Keratinocyte (primary cell): ENCODE data around the gene CD69. TPM values are rescaled to one million over a fixed set of nuclear protein-coding genes. Genes with fewer than 3 reads are reported as not detected.
"Not testable (repeated sequence)": the region's sequence is repeated elsewhere in the genome, so short reads cannot be mapped to it uniquely, and the experiment has no call there.

ENCODE experiments used
- DNase-seq: peaks from one replicate; pipeline ENCODE4 v3.0.0-alpha.2; 2011; ENCODE audit warnings: low read depth, missing footprints, low spot score
- FAIRE-seq: peaks from 2 replicates; lab custom pipeline; 2011; peaks lifted over from hg19 to GRCh38; lab: Jason Lieb, UNC
- H2AFZ ChIP-seq: 2 replicates; pipeline ENCODE4 v1.6.0; 2012; ENCODE audit warnings: low read length, control low read depth, inconsistent platforms; ENCODE audit not compliant: control insufficient read depth
- H3K27ac ChIP-seq: 2 replicates; pipeline ENCODE4 v1.5.1; 2011; ENCODE audit warnings: low read length; ENCODE audit not compliant: control insufficient read depth, insufficient read depth
- H3K27me3 ChIP-seq: 3 replicates; pipeline ENCODE4 v1.6.0; 2011; ENCODE audit warnings: low read length; ENCODE audit not compliant: control insufficient read depth, insufficient read depth; ENCODE audit errors: extremely low read depth
- H3K36me3 ChIP-seq, 2 experiments: 2 replicates in 1 of 2; 3 replicates in 1 of 2; pipeline ENCODE4 v1.5.1; 2011; ENCODE audit warnings: low read length in 2 of 2, mild to moderate bottlenecking in 1 of 2; ENCODE audit not compliant: control insufficient read depth in 2 of 2, insufficient read depth in 2 of 2; ENCODE audit errors: extremely low read depth in 1 of 2
- H3K4me1 ChIP-seq: 3 replicates; pipeline ENCODE4 v1.5.1; 2011; ENCODE audit warnings: low read length; ENCODE audit not compliant: control insufficient read depth, insufficient read depth; ENCODE audit errors: extremely low read depth
- H3K4me2 ChIP-seq: 3 replicates; pipeline ENCODE4 v1.6.0; 2011; ENCODE audit warnings: low read depth, low read length; ENCODE audit not compliant: control insufficient read depth, insufficient read depth; ENCODE audit errors: extremely low read depth
- H3K4me3 ChIP-seq, 3 experiments: fragments of 200-600 bp in 1 of 3; sonication (generic) in 1 of 3; 2 replicates in 2 of 3; 3 replicates in 1 of 3; pipeline ENCODE4 v1.5.1; 2011 to 2016; ENCODE audit warnings: low read length in 3 of 3, mild to moderate bottlenecking in 3 of 3, control low read depth in 2 of 3, inconsistent platforms in 1 of 3, low read depth in 1 of 3, mixed read lengths in 1 of 3, mixed run types in 1 of 3, moderate library complexity in 1 of 3; ENCODE audit not compliant: control insufficient read depth in 2 of 3, insufficient read depth in 2 of 3; ENCODE audit errors: extremely low read depth in 1 of 3
- H3K79me2 ChIP-seq: 2 replicates; pipeline ENCODE4 v1.6.0; 2012; ENCODE audit warnings: low read length; ENCODE audit not compliant: control insufficient read depth, insufficient read depth
- H3K9ac ChIP-seq: 3 replicates; pipeline ENCODE4 v1.6.0; 2011; ENCODE audit warnings: low read length; ENCODE audit not compliant: control insufficient read depth, insufficient read depth; ENCODE audit errors: extremely low read depth
- H3K9me1 ChIP-seq: 3 replicates; pipeline ENCODE4 v1.6.0; 2011; ENCODE audit warnings: low read length; ENCODE audit not compliant: control insufficient read depth, insufficient read depth; ENCODE audit errors: extremely low read depth
- H3K9me3 ChIP-seq: 2 replicates; pipeline ENCODE4 v1.5.1; 2012; ENCODE audit warnings: low read depth, low read length; ENCODE audit not compliant: control insufficient read depth
- H4K20me1 ChIP-seq: 3 replicates; pipeline ENCODE4 v1.6.0; 2011; ENCODE audit warnings: low read length; ENCODE audit not compliant: control insufficient read depth, insufficient read depth; ENCODE audit errors: extremely low read depth
- EZH2 ChIP-seq: IDR thresholded peaks from one replicate; pipeline ENCODE4 v1.6.1; 2012; ENCODE audit warnings: inconsistent platforms, mild to moderate bottlenecking, low read length, moderate library complexity
- dilution Hi-C: fragments of 300-500 bp; cut with MboI; formaldehyde crosslinking; loops from one replicate; pipeline ENCODE4 v1.7.0; 2020; ENCODE audit warnings: low sequenced_read_pairs; ENCODE audit not compliant: extremely low pct_ligation_motif_present
- polyA plus RNA-seq, 5 experiments: library from polyadenylated mRNA; depleted of rRNA in 3 of 5; stranded (reverse) in 3 of 5; stranded (forward) in 1 of 5; unstranded in 1 of 5; fragments of >200 nt; gene quantifications; 1 replicate in 1 of 5; 2 replicates in 3 of 5; 3 replicates in 1 of 5; pipeline versions ENCODE4 v1.2.1 to v1.2.3, GENCODE V29; 2011 to 2012; ENCODE audit warnings: missing spikeins in 2 of 5, low read depth in 1 of 5, low replicate concordance in 1 of 5
- TF ChIP-seq, protein P1 (sequence below), 3 experiments: IDR thresholded peaks in 1 of 3; conservative IDR thresholded peaks in 1 of 3; optimal IDR thresholded peaks in 1 of 3; 2 replicates in 2 of 3; 3 replicates in 1 of 3; pipeline versions ENCODE3 to v1.5.1; 2011; ENCODE audit warnings: low read length in 3 of 3, mild to moderate bottlenecking in 3 of 3, moderate library complexity in 2 of 3, control low read depth in 1 of 3, inconsistent platforms in 1 of 3; ENCODE audit not compliant: insufficient read depth in 2 of 3; ENCODE audit errors: extremely low read depth in 1 of 3

Gene CD69
- polyA plus RNA-seq, 1 donor (not counting 4 experiments of a cell fraction or from before 2014, with no cell fraction given): not detected

DNA sequence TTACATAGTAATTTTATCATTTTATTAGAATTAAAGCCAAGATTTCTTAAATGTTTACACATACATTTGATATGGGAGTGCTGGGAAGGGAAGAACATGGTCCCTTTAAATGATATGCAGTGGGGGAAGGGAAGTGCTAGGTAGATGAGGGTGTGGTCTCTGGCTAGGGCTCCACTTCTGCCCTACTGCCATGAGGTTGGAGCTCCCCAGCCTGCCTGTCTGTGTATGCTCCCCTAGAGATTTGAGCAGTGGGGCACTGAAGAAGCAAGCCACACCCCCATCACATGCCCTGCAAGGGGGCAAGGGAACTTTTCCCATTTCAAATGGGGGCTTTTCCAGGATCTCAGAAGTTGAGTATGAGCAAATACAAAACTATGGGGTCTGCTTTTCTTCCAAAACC lies 53.3 kb downstream of the CD69 start:
- no peaks in the 10 kb centered on the region for H3K9me1 ChIP-seq

DNA sequence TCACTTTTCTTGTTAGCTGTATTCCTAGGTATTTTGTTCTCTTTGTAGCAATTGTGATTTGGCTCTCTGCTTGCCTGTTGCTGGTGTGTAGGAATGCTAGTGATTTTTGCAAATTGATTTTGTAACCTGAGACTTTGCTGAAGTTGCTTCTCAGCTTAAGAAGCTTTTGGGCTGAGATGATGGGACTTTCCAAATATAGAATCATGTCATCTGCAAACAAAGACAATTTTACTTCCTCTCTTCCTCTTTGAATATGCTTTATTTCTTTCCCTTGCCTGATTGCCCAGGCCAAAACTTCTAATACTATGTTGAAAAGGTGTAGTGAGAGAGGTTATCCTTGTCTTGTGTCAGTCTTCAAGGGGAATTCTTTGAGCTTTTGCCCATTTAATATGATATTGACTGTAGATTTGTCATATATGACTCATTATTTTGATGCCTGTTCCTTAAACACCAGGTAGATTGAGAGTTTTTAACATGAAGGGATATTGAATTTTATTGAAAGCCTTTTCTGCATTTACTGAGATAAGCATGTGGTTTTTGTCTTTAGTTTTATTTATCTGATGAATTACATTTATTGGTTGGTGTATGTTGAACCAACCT lies 54.5 kb downstream of the CD69 start:
- no peak for DNase-seq
- H3K4me2 ChIP-seq: no peak overlapping the region
- dilution Hi-C loops: loop anchor here (10.0 kb wide), 1 partner anchor 81 kb away; no protein-coding TSS in a partner anchor

More for the DNA sequence above, 53.3 kb downstream of the CD69 start:
- no peak overlapping the region for H3K4me2 ChIP-seq
- no peaks in the 10 kb centered on the region for H3K4me1 ChIP-seq
- no peak overlapping the region for H3K4me3 ChIP-seq
- no peaks in the 10 kb centered on the region for H3K36me3 ChIP-seq
- TF ChIP-seq, protein P1, sequence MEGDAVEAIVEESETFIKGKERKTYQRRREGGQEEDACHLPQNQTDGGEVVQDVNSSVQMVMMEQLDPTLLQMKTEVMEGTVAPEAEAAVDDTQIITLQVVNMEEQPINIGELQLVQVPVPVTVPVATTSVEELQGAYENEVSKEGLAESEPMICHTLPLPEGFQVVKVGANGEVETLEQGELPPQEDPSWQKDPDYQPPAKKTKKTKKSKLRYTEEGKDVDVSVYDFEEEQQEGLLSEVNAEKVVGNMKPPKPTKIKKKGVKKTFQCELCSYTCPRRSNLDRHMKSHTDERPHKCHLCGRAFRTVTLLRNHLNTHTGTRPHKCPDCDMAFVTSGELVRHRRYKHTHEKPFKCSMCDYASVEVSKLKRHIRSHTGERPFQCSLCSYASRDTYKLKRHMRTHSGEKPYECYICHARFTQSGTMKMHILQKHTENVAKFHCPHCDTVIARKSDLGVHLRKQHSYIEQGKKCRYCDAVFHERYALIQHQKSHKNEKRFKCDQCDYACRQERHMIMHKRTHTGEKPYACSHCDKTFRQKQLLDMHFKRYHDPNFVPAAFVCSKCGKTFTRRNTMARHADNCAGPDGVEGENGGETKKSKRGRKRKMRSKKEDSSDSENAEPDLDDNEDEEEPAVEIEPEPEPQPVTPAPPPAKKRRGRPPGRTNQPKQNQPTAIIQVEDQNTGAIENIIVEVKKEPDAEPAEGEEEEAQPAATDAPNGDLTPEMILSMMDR (optimal IDR thresholded peaks at IDR 0.05 in 1 of 3, IDR thresholded peaks at IDR 0.05 in 1 of 3, conservative IDR thresholded peaks at IDR 0.05 in 1 of 3; ENCODE audit: extremely low read depth in 1 of 3, insufficient read depth in 2 of 3, low read length in 3 of 3): no peak
- no peak for TF ChIP-seq EZH2
- H3K27me3 ChIP-seq: no peaks in the 10 kb centered on the region
- H3K79me2 ChIP-seq: no peaks in the 10 kb centered on the region
- H3K27ac ChIP-seq: no peak overlapping the region
- no peak overlapping the region for H3K9ac ChIP-seq
- H2AFZ ChIP-seq: no peak overlapping the region
- FAIRE-seq: no peak
- no peaks in the 10 kb centered on the region for H3K9me3 ChIP-seq
- dilution Hi-C loops: loop anchor here (10.0 kb wide), 1 partner anchor 83 kb away; no protein-coding TSS in a partner anchor
- H4K20me1 ChIP-seq: no peaks in the 10 kb centered on the region
- DNase-seq: no peak

DNA sequence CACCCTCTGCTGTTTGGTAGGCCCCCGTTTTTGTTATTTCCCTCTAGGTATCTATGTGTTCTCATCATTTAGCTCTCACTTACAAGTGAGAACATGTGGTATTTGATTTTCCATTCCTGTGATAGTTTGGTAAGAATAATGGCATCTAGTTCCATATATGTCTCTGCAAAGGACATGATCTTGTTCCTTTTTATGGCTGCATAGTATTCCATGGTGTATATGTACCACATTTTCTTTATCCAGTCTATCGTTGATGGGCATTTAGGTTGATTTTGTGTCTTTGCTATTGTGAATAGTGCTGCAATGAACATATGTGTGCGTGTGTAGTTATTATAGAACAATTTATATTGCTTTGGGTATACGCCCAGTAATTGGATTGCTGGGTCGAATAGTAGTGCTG lies 56.1 kb downstream of the CD69 start:
- not testable (repeated sequence) for H4K20me1 ChIP-seq, H3K79me2 ChIP-seq, H3K27ac ChIP-seq, H3K4me2 ChIP-seq, FAIRE-seq, H3K4me3 ChIP-seq, H3K27me3 ChIP-seq, H3K4me1 ChIP-seq, H3K36me3 ChIP-seq, H3K9me3 ChIP-seq, H3K9ac ChIP-seq, DNase-seq, H3K9me1 ChIP-seq, H2AFZ ChIP-seq
- dilution Hi-C loops: loop anchor here (10.0 kb wide), 1 partner anchor 80 kb away; no protein-coding TSS in a partner anchor

More for the DNA sequence above, 54.5 kb downstream of the CD69 start:
- H3K79me2 ChIP-seq: no peaks in the 10 kb centered on the region
- no peak for TF ChIP-seq EZH2
- TF ChIP-seq, protein P1 (optimal IDR thresholded peaks at IDR 0.05 in 1 of 3, IDR thresholded peaks at IDR 0.05 in 1 of 3, conservative IDR thresholded peaks at IDR 0.05 in 1 of 3; ENCODE audit: extremely low read depth in 1 of 3, insufficient read depth in 2 of 3, low read length in 3 of 3): no peak
- no peak overlapping the region for H3K4me3 ChIP-seq
- no peak for FAIRE-seq
- H3K9me3 ChIP-seq: no peaks in the 10 kb centered on the region
- H4K20me1 ChIP-seq: no peaks in the 10 kb centered on the region
- H3K9me1 ChIP-seq: no peaks in the 10 kb centered on the region
- H3K36me3 ChIP-seq: no peaks in the 10 kb centered on the region
- H2AFZ ChIP-seq: no peak overlapping the region
- H3K27ac ChIP-seq: no peak overlapping the region
- no peaks in the 10 kb centered on the region for H3K4me1 ChIP-seq
- H3K27me3 ChIP-seq: no peaks in the 10 kb centered on the region
- no peak overlapping the region for H3K9ac ChIP-seq
